ENCODE data around the gene ERFE. TPM values are rescaled to one million over a fixed set of nuclear protein-coding genes. Genes with fewer than 3 reads are reported as not detected.

Gene ERFE
- total RNA-seq, 2 experiments from 2014 or later, result 0.42 TPM; not detected in 1

- H3K36me3 Mint-ChIP-seq, result no peaks in the 10 kb centered on the region
These were observed 8.8 kb upstream of the ERFE start for GRCh38 chr2:238149841-238150572.

GRCh38 chr2:238150686-238151085 lies 8.1 kb upstream of the ERFE start:
- no peak for DNase-seq
- H3K36me3 Mint-ChIP-seq, result no peaks in the 10 kb centered on the region
- H3K4me1 Mint-ChIP-seq, result no peaks in the 10 kb centered on the region
- H3K27ac Mint-ChIP-seq, result no peak overlapping the region
- ATAC-seq (ENCODE audit: low read depth), result no peak
- no peak overlapping the region for H3K4me3 Mint-ChIP-seq
- no peaks in the 10 kb centered on the region for H3K27me3 Mint-ChIP-seq
- POLR2A ChIA-PET, result no interaction called here
- H3K9me3 Mint-ChIP-seq, result peaks cover 2% of the 10 kb centered on the region

More at GRCh38 chr2:238149841-238150572, 8.8 kb upstream of the ERFE start:
- Mint-ChIP-seq H3K27ac (no peak overlapping the region), H3K4me1 (no peaks in the 10 kb centered on the region), H3K27me3 (no peaks in the 10 kb centered on the region), H3K4me3 (no peak overlapping the region), H3K9me3 (peaks cover 2% of the 10 kb centered on the region)
- DNase-seq (no peak), ATAC-seq (ENCODE audit: low read depth) (no peak)
- POLR2A ChIA-PET, result no interaction called here

DNA sequence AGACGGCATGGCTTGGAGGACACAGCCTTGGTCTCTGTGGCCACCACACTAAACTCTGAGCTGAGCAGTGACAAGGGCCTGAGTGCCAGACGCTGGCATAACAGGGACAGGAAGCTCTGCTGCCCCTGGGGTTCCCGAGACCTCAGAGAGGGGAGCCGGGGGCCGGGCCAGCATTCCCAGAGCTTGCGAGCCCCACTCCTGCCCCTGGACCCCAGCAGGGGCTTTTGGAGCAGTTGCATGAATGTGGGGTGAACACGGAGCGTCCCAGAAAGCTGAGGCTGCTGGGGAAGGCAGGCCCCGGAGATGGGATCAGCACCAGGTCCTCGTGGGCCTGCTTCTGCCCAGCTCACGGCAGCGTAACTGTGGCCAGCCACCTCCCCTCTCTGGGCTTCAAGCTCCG lies 7.6 kb upstream of the ERFE start:
- Mint-ChIP-seq H3K9me3 (peaks cover 2% of the 10 kb centered on the region), H3K36me3 (no peaks in the 10 kb centered on the region), H3K4me1 (no peaks in the 10 kb centered on the region), H3K4me3 (no peak overlapping the region), H3K27ac (no peak overlapping the region), H3K27me3 (no peaks in the 10 kb centered on the region)
- DNase-seq (no peak), ATAC-seq (ENCODE audit: low read depth) (no peak)
- POLR2A ChIA-PET, result no interaction called here

- Mint-ChIP-seq H3K4me1 (no peaks in the 10 kb centered on the region), H3K9me3 (peaks cover 2% of the 10 kb centered on the region), H3K27me3 (no peaks in the 10 kb centered on the region), H3K27ac (no peak overlapping the region), H3K4me3 (no peak overlapping the region), H3K36me3 (no peaks in the 10 kb centered on the region)
- DNase-seq, result no peak
- POLR2A ChIA-PET, result no interaction called here
- no peak for ATAC-seq (ENCODE audit: low read depth)
These were observed 7.0 kb upstream of the ERFE start for GRCh38 chr2:238151628-238152235.

- peaks cover 2% of the 10 kb centered on the region for H3K9me3 Mint-ChIP-seq
- POLR2A ChIA-PET, result interaction anchor here (0.6 kb wide), 1 partner anchor 50 kb away, joined by 6 read pairs; no protein-coding TSS in a partner anchor
- DNase-seq, result no peak
These were observed 5.7 kb upstream of the ERFE start for GRCh38 chr2:238152771-238153688.

DNA sequence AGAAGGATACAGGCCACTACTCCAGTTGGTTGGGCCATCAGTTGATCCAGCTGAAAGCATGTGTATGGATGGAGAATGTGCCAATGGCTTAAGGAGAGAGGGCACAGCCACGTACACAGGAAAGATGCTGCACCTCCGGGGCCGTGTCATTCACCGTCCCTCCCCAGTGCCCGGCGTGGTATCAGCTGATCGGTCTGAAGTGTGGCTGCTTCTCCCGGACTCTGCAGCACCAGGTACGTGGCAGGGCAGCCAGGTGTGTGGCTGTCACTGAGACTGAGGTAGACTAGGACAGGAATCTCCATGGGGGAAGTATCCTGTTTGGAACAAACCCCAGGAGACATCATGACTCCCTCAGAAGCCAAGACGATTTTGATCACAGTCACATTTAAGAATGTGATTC lies 4.2 kb upstream of the ERFE start:
- H3K4me3 Mint-ChIP-seq, result no peak overlapping the region
- no peaks in the 10 kb centered on the region for H3K36me3 Mint-ChIP-seq
- ATAC-seq (ENCODE audit: low read depth) (no peak), DNase-seq (no peak)
- POLR2A ChIA-PET, result no interaction called here
- H3K27me3 Mint-ChIP-seq, result peaks cover 11% of the 10 kb centered on the region
- peaks cover 4% of the 10 kb centered on the region for H3K4me1 Mint-ChIP-seq
- no peak overlapping the region for H3K27ac Mint-ChIP-seq
- H3K9me3 Mint-ChIP-seq, result peaks cover 2% of the 10 kb centered on the region

More at GRCh38 chr2:238152771-238153688, 5.7 kb upstream of the ERFE start:
- no peak overlapping the region for H3K27ac Mint-ChIP-seq
- no peak for ATAC-seq (ENCODE audit: low read depth)
- peaks cover 7% of the 10 kb centered on the region for H3K27me3 Mint-ChIP-seq
- H3K36me3 Mint-ChIP-seq, result no peaks in the 10 kb centered on the region
- no peaks in the 10 kb centered on the region for H3K4me1 Mint-ChIP-seq
- H3K4me3 Mint-ChIP-seq, result no peak overlapping the region

- peaks cover 2% of the 10 kb centered on the region for H3K9me3 Mint-ChIP-seq
- peaks cover 7% of the 10 kb centered on the region for H3K4me1 Mint-ChIP-seq
- POLR2A ChIA-PET, result no interaction called here
- H3K27ac Mint-ChIP-seq, result no peak overlapping the region
- no peaks in the 10 kb centered on the region for H3K36me3 Mint-ChIP-seq
- peaks cover 15% of the 10 kb centered on the region for H3K27me3 Mint-ChIP-seq
- no peak for DNase-seq
- H3K4me3 Mint-ChIP-seq, result no peak overlapping the region
- no peak for ATAC-seq (ENCODE audit: low read depth)
These were observed 3.6 kb upstream of the ERFE start for GRCh38 chr2:238155051-238155760.

- Mint-ChIP-seq H3K36me3 (no peaks in the 10 kb centered on the region), H3K27ac (no peak overlapping the region), H3K27me3 (peaks cover 20% of the 10 kb centered on the region), H3K4me3 (no peak overlapping the region), H3K9me3 (peaks cover 2% of the 10 kb centered on the region), H3K4me1 (peaks cover 7% of the 10 kb centered on the region)
- POLR2A ChIA-PET, result no interaction called here
- DNase-seq (no peak), ATAC-seq (ENCODE audit: low read depth) (no peak)
These were observed 2.7 kb upstream of the ERFE start for GRCh38 chr2:238155761-238156694.

- H3K4me1 Mint-ChIP-seq, result peaks cover 7% of the 10 kb centered on the region
- H3K27me3 Mint-ChIP-seq, result peaks cover 22% of the 10 kb centered on the region
- no peaks in the 10 kb centered on the region for H3K36me3 Mint-ChIP-seq
- no peak overlapping the region for H3K4me3 Mint-ChIP-seq
- POLR2A ChIA-PET, result no interaction called here
- H3K27ac Mint-ChIP-seq, result no peak overlapping the region
- peaks cover 2% of the 10 kb centered on the region for H3K9me3 Mint-ChIP-seq
- DNase-seq (no peak), ATAC-seq (ENCODE audit: low read depth) (no peak)
These were observed 1.2 kb upstream of the ERFE start for GRCh38 chr2:238157506-238158017.

GRCh38 chr2:238158018-238158508 lies 707 bp upstream of the ERFE start:
- no peak for ATAC-seq (ENCODE audit: low read depth)
- Mint-ChIP-seq H3K4me3 (peak overlapping the region; percentile 42), H3K27me3 (peaks cover 23% of the 10 kb centered on the region), H3K36me3 (no peaks in the 10 kb centered on the region), H3K4me1 (peaks cover 7% of the 10 kb centered on the region), H3K27ac (no peak overlapping the region), H3K9me3 (peaks cover 2% of the 10 kb centered on the region)
- POLR2A ChIA-PET, result no interaction called here
- no peak for DNase-seq

GRCh38 chr2:238159071-238159539 lies 335 bp downstream of the ERFE start:
- peak; percentile 65 for ATAC-seq (ENCODE audit: low read depth)

DNA sequence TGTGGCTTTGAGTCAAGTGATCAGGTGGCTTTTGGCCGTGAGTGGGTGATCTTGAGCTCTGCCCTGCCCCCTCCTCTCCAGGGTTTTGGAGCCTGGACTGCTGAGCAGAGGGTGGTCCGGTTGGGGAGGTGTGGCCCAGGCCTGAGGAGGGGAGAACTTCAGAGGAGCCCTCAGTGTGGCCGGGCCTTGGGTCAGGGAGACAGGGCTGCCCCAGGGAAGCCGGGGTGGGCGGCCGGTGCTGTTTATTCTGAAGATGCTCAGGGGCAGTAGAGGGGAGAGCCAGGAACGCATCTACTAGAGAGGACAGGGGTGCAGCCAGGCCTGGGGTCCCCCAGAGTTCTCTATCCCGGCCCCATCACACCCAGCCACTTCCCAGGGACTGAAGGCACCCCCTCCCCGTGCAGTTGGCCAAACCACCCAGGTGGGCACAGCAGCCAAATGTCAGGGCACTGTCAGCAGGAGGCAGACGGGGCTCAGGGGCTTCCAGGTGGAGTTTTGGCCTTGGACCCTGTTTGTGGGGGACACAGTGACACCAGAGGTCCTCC lies 963 bp downstream of the ERFE start:
- POLR2A ChIA-PET, result no interaction called here
- Mint-ChIP-seq H3K4me1 (peaks cover 7% of the 10 kb centered on the region), H3K36me3 (no peaks in the 10 kb centered on the region)

More at GRCh38 chr2:238159071-238159539, 335 bp downstream of the ERFE start:
- DNase-seq, result no peak
- H3K27me3 Mint-ChIP-seq, result peaks cover 26% of the 10 kb centered on the region
- H3K4me3 Mint-ChIP-seq, result peak overlapping the region; percentile 72
- no peaks in the 10 kb centered on the region for H3K36me3 Mint-ChIP-seq
- H3K9me3 Mint-ChIP-seq, result peaks cover under 1% of the 10 kb centered on the region
- no peak overlapping the region for H3K27ac Mint-ChIP-seq
- peaks cover 7% of the 10 kb centered on the region for H3K4me1 Mint-ChIP-seq
- POLR2A ChIA-PET, result no interaction called here

More for the DNA sequence above, 963 bp downstream of the ERFE start:
- Mint-ChIP-seq H3K27ac (no peak overlapping the region), H3K27me3 (peaks cover 32% of the 10 kb centered on the region), H3K9me3 (no peaks in the 10 kb centered on the region), H3K4me3 (peak overlapping the region; percentile 72)
- ATAC-seq (ENCODE audit: low read depth) (no peak), DNase-seq (peak; percentile 37)
